CD4-positive, alpha-beta T cell treated with Interleukin-12 subunit alpha and Interleukin-12 subunit beta, for 1 hour (primary cell): ENCODE data around the gene CACNB2.

Source experiments
- DNase-seq: peaks from one replicate; pipeline ENCODE4 v3.0.0-alpha.2; 2020

The CACNB2 gene

DNA sequence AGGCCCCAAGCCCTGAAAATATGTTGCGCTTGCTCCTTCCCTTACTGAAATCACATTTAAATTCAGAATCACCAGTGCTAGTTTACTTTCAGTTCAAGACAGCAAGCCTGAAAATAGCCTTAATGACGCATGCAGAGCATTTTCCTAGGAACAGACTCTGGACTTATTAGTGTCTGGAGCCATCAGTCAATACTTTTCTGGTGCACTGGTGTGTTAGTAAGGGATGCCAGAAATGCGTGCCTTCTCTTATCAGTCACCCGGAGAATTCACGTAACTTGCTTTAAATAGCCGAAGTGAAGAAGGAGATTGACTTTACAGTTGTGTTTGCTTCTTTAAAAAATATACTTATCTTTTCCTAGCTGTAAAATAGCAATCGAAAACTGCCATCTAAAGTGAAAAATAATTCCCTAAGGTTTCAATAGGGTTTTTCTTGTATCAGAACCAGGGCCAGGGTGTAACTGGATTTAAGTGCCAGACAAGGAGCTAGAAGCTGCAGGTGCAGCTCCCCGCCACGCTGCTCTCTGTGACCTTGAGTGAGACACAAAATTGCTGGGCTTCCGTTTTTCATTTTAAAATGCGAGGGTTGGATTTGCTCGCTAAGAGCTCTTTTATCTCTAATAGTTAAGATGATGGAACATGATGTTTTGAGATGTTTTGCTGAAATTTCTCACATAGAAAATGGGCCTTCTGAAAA, 333.3 kb downstream of the CACNB2 start:
- no peak for DNase-seq

DNA sequence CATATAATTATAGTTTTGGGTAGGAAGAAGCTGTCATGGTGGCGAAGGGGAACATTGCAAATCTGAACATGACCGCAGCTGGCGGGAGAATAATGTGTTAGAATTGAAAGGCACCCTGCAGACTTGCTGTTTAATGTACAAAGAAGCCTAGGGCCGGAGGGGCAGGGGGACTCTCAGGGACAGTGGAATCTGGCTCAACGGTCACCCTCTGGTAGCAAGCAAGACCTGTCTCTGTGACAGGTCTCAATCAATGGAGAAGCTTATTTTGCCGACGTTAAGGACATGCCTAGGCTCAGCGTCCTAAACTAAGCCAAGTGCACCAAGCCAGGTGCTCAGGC, 333.9 kb downstream of the CACNB2 start:
- no peak for DNase-seq

DNA sequence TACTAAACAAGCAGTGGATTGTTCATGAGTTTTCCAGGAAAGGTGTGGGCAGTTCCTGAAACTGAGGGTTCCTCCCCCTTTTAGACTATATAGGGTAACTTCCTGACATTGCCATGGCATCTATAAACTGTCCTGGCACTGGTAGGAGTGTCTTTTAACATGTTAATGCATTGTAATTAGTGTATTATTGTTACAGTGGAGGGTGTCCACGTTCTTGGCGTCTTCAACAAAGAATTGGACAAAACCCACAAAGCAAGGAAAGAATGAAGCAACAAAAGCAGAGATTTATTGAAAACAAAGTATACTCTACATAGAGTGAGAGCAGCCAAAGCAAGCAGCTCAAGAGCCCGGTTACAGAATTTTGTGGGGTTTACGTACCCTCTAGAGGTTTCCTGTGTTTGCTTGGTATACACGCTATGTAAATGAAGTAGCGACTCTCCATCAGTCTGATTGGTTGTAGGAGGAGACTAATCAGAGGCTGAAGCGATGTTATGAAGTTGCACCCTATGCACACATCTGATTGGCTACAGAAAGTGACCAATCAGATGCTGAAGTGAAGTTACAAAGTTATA, 335.9 kb downstream of the CACNB2 start:
- no peak for DNase-seq

DNA sequence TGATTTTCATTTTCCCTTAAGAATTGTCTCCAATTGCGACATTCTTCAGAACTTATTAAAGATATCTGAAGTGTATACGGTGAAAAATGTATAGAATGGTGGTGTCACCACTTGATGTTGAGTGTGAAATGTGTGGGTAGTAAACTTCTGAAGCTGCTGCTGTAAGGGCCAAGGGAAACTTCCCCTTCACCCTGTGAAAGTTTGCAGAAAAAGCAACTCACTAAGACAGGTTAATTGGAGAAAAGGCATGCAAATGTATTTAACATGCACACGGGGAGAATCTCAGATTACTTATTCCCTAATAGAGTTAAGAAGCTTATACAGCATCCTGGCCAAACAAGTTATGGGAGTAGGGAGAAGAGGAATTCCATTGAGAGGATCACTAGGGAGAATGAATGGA, 338.1 kb downstream of the CACNB2 start:
- no peak for DNase-seq

DNA sequence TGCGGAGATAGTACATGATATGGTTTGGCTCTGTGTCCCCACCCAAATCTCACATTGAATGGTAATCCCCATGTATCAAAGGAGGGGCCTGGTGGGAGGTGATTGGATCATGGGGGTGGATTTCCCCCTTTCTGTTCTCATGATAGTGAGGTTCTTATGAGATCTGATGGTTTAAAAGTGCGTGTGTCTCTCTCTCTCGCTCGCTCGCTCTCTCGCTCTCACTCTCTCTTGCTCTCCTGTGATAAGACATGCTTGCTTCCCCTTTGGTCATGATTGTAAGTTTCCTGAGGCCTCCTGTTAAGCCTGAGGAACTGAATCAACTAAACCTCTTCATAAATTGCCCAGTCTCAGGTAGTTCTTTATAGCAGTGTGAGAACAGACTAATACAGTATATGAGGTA, 339.3 kb downstream of the CACNB2 start:
- no peak for DNase-seq

DNA sequence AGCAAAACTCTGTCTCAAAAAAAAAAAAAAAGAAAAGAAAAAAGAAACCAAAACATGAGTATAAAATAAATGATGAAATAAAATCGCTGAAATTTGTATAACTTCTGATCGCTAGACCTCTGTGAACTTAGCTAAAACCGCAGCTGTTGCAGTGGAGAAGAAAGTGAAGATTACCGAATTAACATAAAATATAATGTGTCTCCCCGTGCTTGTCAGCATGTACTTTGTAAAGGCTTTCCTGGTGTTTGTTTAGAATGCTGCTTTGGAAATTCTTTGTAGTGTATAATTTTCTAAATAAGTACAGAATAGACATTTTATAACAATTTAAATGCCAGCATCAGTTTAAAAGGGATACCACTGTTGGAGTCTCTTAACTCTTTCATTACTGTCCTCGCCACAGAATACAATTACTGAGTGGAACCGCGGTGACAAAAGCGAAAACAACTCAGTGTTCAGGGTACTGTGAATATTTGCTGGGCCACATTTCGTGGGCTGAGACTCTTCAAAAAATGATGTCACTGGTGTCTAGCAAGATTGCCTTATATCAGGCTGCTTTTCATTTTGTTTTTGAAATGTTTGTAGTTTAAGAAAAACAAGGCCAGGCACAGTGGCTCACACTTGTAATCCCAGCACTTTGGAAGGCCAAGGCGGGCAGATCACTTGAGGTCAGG, 343.4 kb downstream of the CACNB2 start:
- no peak for DNase-seq

DNA sequence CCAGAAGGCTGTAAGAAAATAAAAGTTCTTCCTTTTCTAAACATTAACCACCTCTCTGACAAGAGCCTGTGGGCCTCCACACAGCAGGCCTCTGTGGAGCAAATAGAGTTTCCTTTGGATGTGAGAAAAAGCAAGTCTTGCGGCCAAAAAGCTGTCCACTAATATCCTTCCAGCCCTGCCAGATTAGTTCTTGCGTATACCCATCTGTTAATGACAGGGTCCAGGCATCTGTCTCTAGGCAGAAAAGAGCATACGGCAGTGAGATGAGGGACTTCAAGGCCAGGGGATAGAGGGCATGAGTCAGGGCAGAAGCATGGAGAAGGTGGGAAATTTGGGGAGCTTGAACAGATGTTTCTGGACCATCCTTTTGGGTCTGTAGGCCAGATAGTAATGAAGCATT, 346.2 kb downstream of the CACNB2 start:
- DNase-seq = no peak

DNA sequence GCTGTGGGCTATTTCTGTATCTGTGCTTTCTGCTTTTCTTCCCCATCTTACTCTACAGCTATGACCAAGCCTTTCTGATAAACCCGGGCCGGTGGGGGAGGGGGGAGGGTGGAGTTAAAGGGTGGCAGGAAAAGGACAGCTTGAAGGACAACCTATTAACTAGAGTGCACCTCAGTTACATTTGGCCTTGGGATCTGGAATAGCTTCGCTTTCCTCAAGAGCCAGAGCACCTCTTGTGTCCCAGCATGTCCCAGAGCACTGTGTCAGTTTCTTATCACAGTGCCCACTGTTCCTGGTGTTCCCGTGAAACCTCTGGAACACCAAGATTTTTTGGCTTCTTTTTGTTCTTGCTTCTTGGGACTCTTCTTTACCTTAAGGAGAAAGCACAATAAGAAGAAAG, 350.5 kb downstream of the CACNB2 start:
- DNase-seq = no peak

DNA sequence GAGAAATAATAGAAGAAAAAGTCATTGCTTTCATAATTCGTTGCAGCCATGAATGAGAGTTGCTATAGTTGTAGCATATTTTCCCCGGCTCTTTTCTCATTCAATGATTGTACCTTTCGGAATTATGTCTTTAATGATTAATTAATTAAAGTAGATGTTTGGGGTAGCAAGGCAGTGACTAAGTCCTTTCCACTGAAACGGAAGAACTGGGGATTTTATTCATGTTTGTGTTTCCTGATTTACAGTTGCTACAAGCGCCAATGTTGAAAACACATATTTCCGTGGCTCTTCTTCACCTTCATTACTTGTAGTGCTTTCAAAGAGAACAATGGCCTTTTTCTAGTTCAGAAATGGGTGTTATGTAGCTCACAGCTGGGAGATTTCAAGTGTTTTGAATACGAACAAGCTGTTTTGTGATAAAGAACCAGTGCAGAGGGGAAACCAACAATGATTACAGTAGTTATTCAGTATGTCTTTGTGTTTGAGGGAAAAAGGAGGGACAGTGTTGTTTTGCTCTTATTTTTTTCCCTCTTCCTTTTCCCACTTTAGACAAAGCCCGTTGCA, 357.7 kb downstream of the CACNB2 start:
- DNase-seq = no peak

DNA sequence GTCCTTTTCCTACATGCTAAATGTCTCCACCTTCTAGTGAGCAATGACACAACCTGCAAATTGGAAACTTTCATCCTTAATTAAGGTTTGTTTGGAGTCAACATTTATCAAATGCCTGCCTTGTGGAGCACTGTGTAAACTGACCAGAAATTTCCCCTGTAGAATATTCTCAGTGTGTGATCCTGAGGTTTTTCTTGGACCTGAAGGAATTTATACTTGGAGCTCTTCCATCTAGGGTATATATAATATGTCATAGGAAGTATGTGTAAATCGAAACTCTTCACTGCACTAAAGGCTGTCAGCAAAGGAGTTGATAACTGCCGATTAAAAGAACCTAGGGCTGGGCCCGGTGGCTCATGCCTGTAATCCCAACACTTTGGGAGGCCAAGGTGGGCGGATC, 358.8 kb downstream of the CACNB2 start:
- no peak for DNase-seq

DNA sequence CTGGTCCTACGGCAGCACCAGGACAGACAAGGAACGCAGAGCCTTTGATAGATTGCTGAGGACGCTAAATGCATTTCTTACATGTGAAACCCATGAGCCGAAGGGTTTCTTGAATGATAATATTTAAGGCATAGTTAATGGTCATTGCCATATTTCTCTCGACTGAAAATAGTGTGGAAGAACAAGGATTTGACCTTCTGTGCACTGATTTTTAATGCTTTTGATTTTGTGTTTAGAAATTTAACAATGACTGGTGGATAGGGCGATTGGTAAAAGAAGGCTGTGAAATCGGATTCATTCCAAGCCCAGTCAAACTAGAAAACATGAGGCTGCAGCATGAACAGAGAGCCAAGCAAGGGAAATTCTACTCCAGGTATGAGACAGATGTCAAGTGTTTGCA, 360.4 kb downstream of the CACNB2 start:
- no peak for DNase-seq

DNA sequence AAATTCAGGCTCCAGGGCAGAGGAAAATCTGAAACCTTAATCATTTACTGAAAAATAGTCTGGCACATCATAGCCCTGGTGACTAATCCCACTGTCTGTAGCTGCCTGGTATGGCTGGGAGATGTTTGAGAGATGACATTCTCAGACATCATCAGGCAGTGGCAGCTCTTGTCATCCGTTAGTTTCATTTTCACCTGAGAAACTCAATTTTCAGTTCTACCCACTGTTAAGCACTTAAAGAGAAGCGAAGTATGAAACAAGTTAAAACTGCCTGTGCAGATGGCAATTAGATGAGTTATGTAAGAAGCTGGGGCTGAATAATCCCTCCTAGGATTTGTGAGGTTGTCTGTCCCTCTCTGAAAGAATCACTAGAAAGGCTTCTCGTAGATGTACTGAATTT, 361.0 kb downstream of the CACNB2 start:
- DNase-seq = no peak

DNA sequence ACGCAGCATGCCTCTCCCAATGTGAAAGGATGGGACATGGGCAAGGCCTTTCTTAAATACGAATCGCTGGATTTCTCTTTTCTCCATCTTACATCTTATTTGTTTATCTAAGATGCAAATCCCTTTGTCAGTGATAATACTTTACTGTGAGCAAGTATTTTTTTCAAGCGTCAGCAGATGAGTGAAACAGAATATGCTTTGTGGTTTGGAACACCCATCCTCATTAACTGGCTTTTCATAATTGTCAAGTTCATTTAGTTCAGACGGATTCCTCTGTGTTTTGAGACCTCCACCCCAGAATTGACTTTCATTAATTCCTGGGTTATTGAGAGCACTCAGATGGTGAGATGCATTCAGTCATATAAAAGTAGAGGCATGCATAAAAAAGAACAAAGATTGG, 361.4 kb downstream of the CACNB2 start:
- DNase-seq = no peak

DNA sequence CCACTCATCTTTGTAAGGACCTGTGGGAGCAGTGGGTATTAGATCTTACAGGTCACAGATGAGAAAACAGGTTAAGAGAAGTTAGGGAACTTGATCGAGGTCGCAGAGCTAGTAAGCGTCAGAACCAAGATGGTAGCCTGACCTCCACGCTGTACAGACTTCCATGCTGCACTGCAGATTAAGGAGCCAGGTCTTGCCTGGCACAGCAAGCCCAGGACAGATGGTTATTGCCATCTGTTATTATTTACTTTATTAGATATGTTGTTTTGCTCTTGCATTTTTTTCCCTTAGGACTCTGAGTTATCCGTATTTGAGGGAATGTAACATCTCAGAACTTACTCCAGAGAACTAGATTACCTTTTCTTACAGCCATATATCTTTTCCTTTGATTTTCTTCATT, 363.9 kb downstream of the CACNB2 start:
- no peak for DNase-seq

DNA sequence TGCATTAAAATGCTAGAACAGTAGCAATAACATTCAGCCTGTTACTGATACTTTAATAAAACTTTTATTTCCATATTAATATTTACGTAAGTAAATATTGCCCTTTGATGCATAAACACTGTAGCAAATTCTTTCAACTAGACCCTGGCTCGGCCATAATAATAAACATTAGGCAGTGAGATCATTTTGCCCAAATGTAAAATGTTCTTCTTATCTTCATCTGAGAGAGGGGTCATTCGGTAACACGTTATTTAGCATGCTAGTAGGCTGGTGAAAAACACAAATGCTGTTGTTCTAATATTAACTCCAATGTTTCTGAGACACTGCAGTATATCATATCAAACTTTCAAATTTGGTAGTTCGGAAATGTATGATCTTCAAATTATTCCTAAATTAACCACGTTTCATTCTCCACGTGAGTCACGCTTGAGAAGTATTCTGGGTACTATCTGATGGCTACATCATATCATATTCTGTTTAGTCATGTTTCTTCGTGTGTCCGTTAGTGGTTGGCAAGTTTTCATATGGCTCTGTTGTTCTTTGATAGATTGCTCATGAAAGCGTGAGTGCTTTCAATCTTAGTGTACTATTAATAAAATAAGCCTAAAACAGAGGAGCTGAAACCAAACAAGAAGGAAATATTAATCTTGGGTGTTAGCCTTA, 365.4 kb downstream of the CACNB2 start:
- no peak for DNase-seq

DNA sequence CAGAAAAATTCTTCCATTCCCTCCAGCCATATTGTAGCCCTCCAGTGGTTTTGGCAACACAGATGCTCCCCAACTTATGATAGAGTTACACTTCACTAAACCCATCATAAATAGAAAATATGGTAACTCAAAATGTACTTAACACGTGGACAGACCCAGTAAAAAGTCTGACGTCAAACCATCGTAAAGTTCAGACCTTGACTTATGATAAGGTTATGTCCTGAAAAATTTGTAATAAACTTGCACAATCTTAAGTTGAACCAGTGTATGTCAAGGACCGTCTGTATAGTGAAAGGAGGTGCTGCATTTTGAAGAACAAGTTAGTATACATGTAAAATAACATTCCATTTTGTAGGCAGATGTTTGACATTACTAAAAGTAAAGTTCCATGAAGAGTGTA, 368.4 kb downstream of the CACNB2 start:
- no peak for DNase-seq

DNA sequence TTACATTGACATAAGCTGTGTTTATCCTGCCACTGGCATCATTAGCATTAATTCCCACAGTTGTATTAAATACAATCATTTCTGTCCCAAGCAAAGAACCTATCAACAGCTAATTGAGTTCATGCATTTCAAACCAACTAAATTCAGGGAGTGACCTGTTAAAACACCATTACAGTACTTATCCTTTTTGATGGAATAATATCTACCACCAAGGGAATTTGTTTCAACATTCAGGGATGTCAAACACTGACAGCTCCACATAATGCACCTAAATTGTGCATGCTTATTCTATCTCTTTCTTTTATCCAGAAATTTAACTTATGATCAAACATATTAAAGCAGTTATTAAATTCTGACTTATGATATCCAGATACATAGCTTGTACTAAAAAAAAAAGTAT, 374.3 kb downstream of the CACNB2 start:
- DNase-seq = no peak

DNA sequence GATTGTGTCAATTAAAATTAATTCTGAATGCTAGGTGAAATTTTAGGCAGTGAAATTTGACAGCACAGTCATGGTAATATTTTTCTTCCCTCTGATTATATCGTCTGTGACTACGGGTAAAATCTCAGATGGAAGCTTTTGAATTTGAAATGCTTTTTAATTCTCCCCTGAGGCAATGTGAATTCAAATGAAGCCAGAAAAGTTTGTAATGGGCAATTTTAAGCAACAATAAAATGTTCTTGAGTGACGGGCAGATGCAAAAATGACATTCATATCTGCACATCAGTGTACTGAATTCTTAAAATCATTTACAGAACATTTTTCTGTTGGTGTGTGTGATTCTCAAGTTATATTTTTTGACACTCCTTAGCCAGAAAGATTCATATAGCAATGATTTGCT, 376.6 kb downstream of the CACNB2 start:
- DNase-seq = no peak

DNA sequence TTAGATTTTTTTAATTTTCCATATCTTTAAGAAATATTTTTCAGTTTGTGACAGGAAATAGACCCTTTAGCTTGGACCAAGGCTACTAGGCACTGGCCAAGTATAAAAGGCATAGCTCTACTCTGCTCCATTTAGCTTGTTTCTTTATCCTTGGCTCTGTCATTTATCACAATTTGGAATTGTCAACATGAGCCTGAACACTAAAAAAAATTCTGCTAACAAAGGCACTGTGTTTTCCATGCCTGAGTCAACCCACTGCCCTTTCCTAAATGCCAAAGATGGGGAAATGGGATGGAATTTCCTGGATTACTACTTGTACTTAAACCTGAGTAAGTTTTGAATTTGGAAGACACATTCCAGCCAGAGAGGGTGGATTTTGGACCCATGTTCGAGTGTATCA, 382.8 kb downstream of the CACNB2 start:
- no peak for DNase-seq

DNA sequence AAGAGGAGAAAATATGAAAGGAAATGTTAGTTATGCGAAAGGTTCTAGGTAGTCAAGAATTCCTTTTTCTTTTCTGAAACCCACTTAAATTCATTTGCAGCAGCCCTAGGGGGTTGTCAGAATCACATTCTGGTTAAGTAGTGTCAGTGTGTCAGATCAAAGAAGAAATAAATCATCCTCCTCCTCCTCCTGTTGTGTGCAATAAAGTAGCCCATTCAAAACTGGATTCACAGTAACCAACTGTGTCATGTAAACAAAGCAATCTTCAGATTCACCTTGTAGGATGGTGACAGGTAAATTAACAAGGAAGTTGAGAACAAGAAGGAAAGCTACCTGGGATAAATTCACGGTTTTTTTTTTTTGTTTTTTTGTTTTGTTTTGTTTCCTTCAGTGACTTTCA, 383.6 kb downstream of the CACNB2 start:
- no peak for DNase-seq

DNA sequence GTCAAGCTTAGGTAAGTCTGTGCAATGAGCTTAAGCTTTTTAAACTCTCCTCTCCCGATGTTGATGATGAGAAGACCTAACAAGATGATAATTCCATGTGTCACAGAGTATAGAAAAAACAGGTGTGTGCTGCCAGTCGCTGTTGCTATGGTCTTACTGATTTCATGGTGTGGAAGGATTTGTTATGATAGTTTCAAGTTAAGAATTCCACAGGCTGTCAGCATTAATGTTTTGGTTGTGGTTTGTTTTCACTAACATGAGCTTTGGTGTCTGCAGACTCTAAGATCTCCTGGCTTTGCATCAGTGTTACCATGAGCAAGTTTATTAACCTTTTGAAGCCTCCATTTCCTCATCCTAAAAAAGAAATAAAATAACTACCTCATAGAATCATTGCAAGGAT, 387.5 kb downstream of the CACNB2 start:
- DNase-seq = no peak

DNA sequence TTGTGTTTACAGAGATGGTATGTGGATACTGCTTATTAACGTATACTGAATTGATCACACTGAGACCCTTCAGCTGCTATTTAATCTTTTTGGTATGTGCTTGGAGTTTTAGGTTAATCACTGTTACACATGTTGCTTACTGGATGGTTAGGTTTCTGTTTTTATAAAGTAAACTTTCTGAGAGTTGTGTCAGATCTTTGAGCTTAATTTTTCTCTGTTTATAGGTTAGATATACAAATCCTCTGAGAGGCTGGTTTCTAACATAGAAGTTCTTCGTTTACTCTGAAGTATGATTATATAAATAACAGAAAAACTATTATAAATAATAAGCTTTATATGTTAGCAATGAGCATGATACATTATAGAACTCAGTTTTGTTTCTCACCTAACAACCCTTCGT, 388.1 kb downstream of the CACNB2 start:
- no peak for DNase-seq

DNA sequence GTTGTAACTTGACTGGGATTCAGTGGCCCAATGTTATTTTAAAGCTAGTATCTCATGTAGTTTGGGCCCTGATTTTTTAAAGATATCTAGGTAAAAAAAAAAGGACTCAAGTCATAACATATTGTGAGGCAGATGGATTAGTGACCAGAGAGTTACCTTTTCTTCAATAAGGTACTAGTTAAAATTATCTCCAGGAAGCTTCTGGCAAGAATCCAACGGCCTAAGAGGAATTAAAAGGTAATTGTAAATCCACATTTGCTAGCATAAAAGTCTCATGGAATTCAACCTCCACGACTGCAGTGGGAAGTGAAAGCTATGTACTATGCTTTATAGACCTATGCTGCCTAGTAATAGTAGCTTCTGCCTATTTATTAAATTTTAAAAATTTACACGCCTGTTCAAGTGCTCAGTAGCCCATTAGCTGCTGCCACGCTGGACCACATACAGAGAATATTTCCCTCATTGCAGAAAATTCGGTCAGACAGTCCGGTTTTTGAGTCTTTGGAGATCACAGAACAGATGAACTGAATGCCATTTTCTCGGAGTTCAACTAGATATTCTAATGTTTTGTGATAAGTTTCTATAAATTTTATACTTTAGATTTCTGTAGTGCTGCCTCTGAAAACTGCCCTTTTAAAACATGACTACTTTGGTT, 392.8 kb downstream of the CACNB2 start:
- DNase-seq = no peak
